Measurements from ENCODE around the gene TREML4.

- TF ChIP-seq TAF1 (IDR thresholded peaks at IDR 0.05; ENCODE audit: borderline replicate concordance, insufficient read depth, low read length) (no peak), POLR2AphosphoS5 (IDR thresholded peaks at IDR 0.05; ENCODE audit: low read depth, low read length) (no peak), FOXP2 (optimal IDR thresholded peaks at IDR 0.05; ENCODE audit: borderline replicate concordance, extremely low read depth, extremely low read length, insufficient read depth) (no peak), REST (IDR thresholded peaks at IDR 0.05; ENCODE audit: insufficient read depth in 1 of 2, low read depth in 2 of 2, low read length in 2 of 2) (no peak), SIN3A (IDR thresholded peaks at IDR 0.05; ENCODE audit: borderline replicate concordance, insufficient read depth, low read length) (no peak)
Measured at GRCh38 chr6:41255110-41255509, 27.0 kb downstream of the TREML4 start.
